RKO (cell line): Measurements from ENCODE around the gene SLC18A3.

Experiments
- DNase-seq: peaks from one replicate; pipeline ENCODE4 v3.0.0-alpha.2; 2016; ENCODE audit warnings: low spot score

Gene SLC18A3

GRCh38 chr10:49651039-49651835, 41.1 kb downstream of the SLC18A3 start:
- DNase-seq, result no peak

- DNase-seq, result no peak
Measured at GRCh38 chr10:49651917-49652316, 41.8 kb downstream of the SLC18A3 start.

- DNase-seq, result no peak
Measured at GRCh38 chr10:49652421-49653272, 42.5 kb downstream of the SLC18A3 start.

GRCh38 chr10:49653273-49653929, 43.3 kb downstream of the SLC18A3 start:
- DNase-seq, result no peak

- no peak for DNase-seq
Measured at GRCh38 chr10:49654036-49654693, 44.1 kb downstream of the SLC18A3 start.

GRCh38 chr10:49655099-49655498, 45.0 kb downstream of the SLC18A3 start:
- no peak for DNase-seq

GRCh38 chr10:49656845-49657493, 46.9 kb downstream of the SLC18A3 start:
- DNase-seq, result no peak

- no peak for DNase-seq
Measured at GRCh38 chr10:49657606-49658005, 47.5 kb downstream of the SLC18A3 start.

GRCh38 chr10:49661140-49661856, 51.2 kb downstream of the SLC18A3 start:
- DNase-seq, result no peak
